HCT116 (cell line): Measurements from ENCODE around the gene CALML6. TPM values are rescaled to one million over a fixed set of nuclear protein-coding genes. Genes with fewer than 3 reads are reported as not detected.

ENCODE experiments used
- ATAC-seq: fragments of 200-7000 bp; cut with Tn5 transposase; 2 replicates; pipeline ENCODE4 v1.9.1; 2020; ENCODE audit warnings: mild to moderate bottlenecking, moderate library complexity
- BruUV-seq: library from RNA; stranded (reverse); fragments of 400-500 nt; replicated peaks from 2 replicates; lab custom pipeline; 2021; lab: Mats Ljungman, UMichigan
- CTCF ChIA-PET: fragments of 300-600 bp; sonication (Branson Sonifier 250); formaldehyde crosslinking; loops from one replicate; lab custom pipeline; 2021; ENCODE audit warnings: antibody characterized with exemption; lab: Charles Lee
- POLR2A ChIA-PET: fragments of 300-600, 350-600 bp; sonication (Branson Sonifier 250); formaldehyde crosslinking; loops from one replicate; lab custom pipeline; 2021; ENCODE audit warnings: antibody characterized with exemption; lab: Charles Lee
- RAD21 ChIA-PET, 2 experiments: fragments of 300-600 bp; sonication (Branson Sonifier 250); formaldehyde crosslinking; loops; one replicate each; lab custom pipeline; 2023; ENCODE audit warnings: low total read pairs in 2 of 2; ENCODE audit not compliant: uncharacterized antibody in 2 of 2, unreplicated experiment in 2 of 2, low non-redundant PET in 1 of 2; lab: Charles Lee
- DNase-seq: peaks from one replicate; pipeline ENCODE4 v3.0.0-alpha.2; 2010; ENCODE audit warnings: low read depth, low spot score
- H2AFZ ChIP-seq: fragments of 200-600 bp; shearing (Covaris generic), sonication (generic); 2 replicates; pipeline ENCODE4 v1.6.1; 2017; ENCODE audit warnings: low read depth, mixed run types, mixed read lengths, antibody characterized with exemption, low read length; ENCODE audit not compliant: poor library complexity, severe bottlenecking
- H3K27ac ChIP-seq: 2 replicates; pipeline ENCODE4 v1.5.1; 2012; ENCODE audit warnings: low read depth, low read length
- H3K27me3 ChIP-seq: fragments of 200-600 bp; sonication (generic); 2 replicates; pipeline ENCODE4 v1.6.1; 2016; ENCODE audit warnings: mixed run types, low read length, mixed read lengths; ENCODE audit not compliant: insufficient read depth
- H3K36me3 ChIP-seq, 2 experiments: fragments of 200-500 bp in 1 of 2; fragments of 200-600 bp in 1 of 2; sonication (Bioruptor generic) in 1 of 2; sonication (generic) in 1 of 2; 2 replicates each; pipeline versions ENCODE4 v1.5.1 to v1.6.1; 2014 to 2016; ENCODE audit warnings: low read length in 2 of 2, inconsistent platforms in 1 of 2, mixed read lengths in 1 of 2, mixed run types in 1 of 2; ENCODE audit not compliant: insufficient read depth in 2 of 2, control insufficient read depth in 1 of 2
- H3K4me1 ChIP-seq, 2 experiments: fragments of 200-600 bp in 1 of 2; sonication (generic) in 1 of 2; 2 replicates each; pipeline versions ENCODE4 v1.5.1 to v1.6.1; 2012 to 2017; ENCODE audit warnings: low read length in 2 of 2, inconsistent platforms in 1 of 2, mild to moderate bottlenecking in 1 of 2, mixed read lengths in 1 of 2, mixed run types in 1 of 2, moderate library complexity in 1 of 2; ENCODE audit not compliant: insufficient read depth in 2 of 2, control insufficient read depth in 1 of 2
- H3K4me2 ChIP-seq: fragments of 200-600 bp; sonication (generic); 2 replicates; pipeline ENCODE4 v1.6.1; 2017; ENCODE audit warnings: mixed run types, low read length, mixed read lengths
- H3K4me3 ChIP-seq, 2 experiments: fragments of 200-600 bp in 1 of 2; sonication (generic) in 1 of 2; replicated peaks in 1 of 2; 2 replicates each; pipeline ENCODE4 v1.5.1; 2011 to 2016; ENCODE audit warnings: low read length in 2 of 2, control low read depth in 1 of 2, low read depth in 1 of 2, mild to moderate bottlenecking in 1 of 2, mixed read lengths in 1 of 2, mixed run types in 1 of 2
- H3K79me2 ChIP-seq: fragments of 200-600 bp; sonication (generic); 2 replicates; pipeline ENCODE4 v1.6.1; 2017; ENCODE audit warnings: mild to moderate bottlenecking, mixed run types, low read length, moderate library complexity, mixed read lengths; ENCODE audit not compliant: insufficient read depth
- H3K9ac ChIP-seq: fragments of 200-600 bp; sonication (generic); 2 replicates; pipeline ENCODE4 v1.6.1; 2016; ENCODE audit warnings: low read length, mixed read lengths
- H3K9me2 ChIP-seq: fragments of 200-600 bp; sonication (generic), shearing (Covaris generic); 2 replicates; pipeline ENCODE4 v1.6.1; 2017; ENCODE audit warnings: mixed run types, mild to moderate bottlenecking, moderate library complexity; ENCODE audit not compliant: insufficient read depth
- H3K9me3 ChIP-seq, 2 experiments: fragments of 200-500 bp in 1 of 2; fragments of 200-600 bp in 1 of 2; sonication (Bioruptor generic) in 1 of 2; sonication (generic) in 1 of 2; 2 replicates each; pipeline ENCODE4 v1.6.1; 2014 to 2017; ENCODE audit warnings: low read length in 2 of 2, mixed read lengths in 2 of 2, inconsistent platforms in 1 of 2, low read depth in 1 of 2, mild to moderate bottlenecking in 1 of 2, mixed run types in 1 of 2, moderate library complexity in 1 of 2; ENCODE audit not compliant: control insufficient read depth in 1 of 2, insufficient read depth in 1 of 2
- H4K20me1 ChIP-seq: fragments of 200-600 bp; sonication (generic), shearing (Covaris generic); 2 replicates; pipeline ENCODE4 v1.6.1; 2017; ENCODE audit warnings: mixed run types, mild to moderate bottlenecking, moderate library complexity; ENCODE audit not compliant: insufficient read depth
- ATF3 ChIP-seq: IDR thresholded peaks from 2 replicates; pipeline ENCODE4 v1.6.1; 2012
- CBX3 ChIP-seq: IDR thresholded peaks from 2 replicates; pipeline ENCODE4 v1.6.1; 2012; ENCODE audit warnings: low read depth
- CEBPB ChIP-seq: IDR thresholded peaks from 2 replicates; pipeline ENCODE4 v1.6.1; 2012; ENCODE audit warnings: low read depth
- ELF1 ChIP-seq: IDR thresholded peaks from 2 replicates; pipeline ENCODE4 v1.6.1; 2012; ENCODE audit warnings: low read depth, borderline replicate concordance
- EZH2 ChIP-seq: fragments of 200-600 bp; sonication (generic); IDR thresholded peaks from 2 replicates; pipeline ENCODE4 v1.6.1; 2017; ENCODE audit warnings: antibody characterized with exemption, mixed run types
- JUND ChIP-seq: IDR thresholded peaks from 2 replicates; pipeline ENCODE4 v1.6.1; 2012
- MAX ChIP-seq: IDR thresholded peaks from 2 replicates; pipeline ENCODE4 v1.6.1; 2012
- POLR2A ChIP-seq: IDR thresholded peaks from 2 replicates; pipeline ENCODE4 v1.7.0; 2011; ENCODE audit warnings: borderline replicate concordance; ENCODE audit not compliant: insufficient read depth, insufficient read length; ENCODE audit errors: extremely low read depth
- POLR2AphosphoS5 ChIP-seq: IDR thresholded peaks from 2 replicates; pipeline ENCODE4 v1.6.1; 2011; ENCODE audit warnings: mild to moderate bottlenecking, low read depth, low read length, moderate library complexity
- RAD21 ChIP-seq: IDR thresholded peaks from 2 replicates; pipeline ENCODE4 v1.6.1; 2012; ENCODE audit warnings: low read depth, mild to moderate bottlenecking
- REST ChIP-seq: IDR thresholded peaks from 2 replicates; pipeline ENCODE4 v1.6.1; 2012; ENCODE audit warnings: low read depth
- SIN3A ChIP-seq: IDR thresholded peaks from 2 replicates; pipeline ENCODE4 v1.6.1; 2012; ENCODE audit warnings: low read depth
- SP1 ChIP-seq: IDR thresholded peaks from 2 replicates; pipeline ENCODE4 v1.6.1; 2012; ENCODE audit warnings: low read depth
- SRF ChIP-seq: IDR thresholded peaks from 2 replicates; pipeline ENCODE4 v1.6.1; 2012; ENCODE audit warnings: low read depth
- TCF7L2 ChIP-seq: IDR thresholded peaks from 2 replicates; pipeline ENCODE4 v1.7.0; 2011; ENCODE audit warnings: borderline replicate concordance, inconsistent platforms; ENCODE audit not compliant: insufficient read depth, insufficient read length; ENCODE audit errors: extremely low read depth
- YY1 ChIP-seq: IDR thresholded peaks from 2 replicates; pipeline ENCODE4 v1.6.1; 2011; ENCODE audit warnings: low read length, low read depth, moderate library complexity, mild to moderate bottlenecking; ENCODE audit not compliant: insufficient replicate concordance; ENCODE audit errors: extremely low read depth
- ZBTB33 ChIP-seq: IDR thresholded peaks from 2 replicates; pipeline ENCODE4 v1.6.1; 2011; ENCODE audit warnings: mild to moderate bottlenecking, low read length, moderate library complexity; ENCODE audit not compliant: insufficient replicate concordance; ENCODE audit errors: extremely low read depth
- intact Hi-C: fragments of 100-400 bp; cut with micrococcal nuclease; formaldehyde crosslinking; loops from 2 replicates; pipeline ENCODE4 v1.10.0; 2022
- total RNA-seq: library from RNA; stranded (reverse); gene quantifications from one replicate; pipeline ENCODE4 v1.2.1, GENCODE V29; 2021; ENCODE audit not compliant: unreplicated experiment

The CALML6 gene
- total RNA-seq, 1 experiment from 2014 or later: 2.3 TPM

- no peaks in the 10 kb centered on the region for H3K79me2 ChIP-seq
- intact Hi-C loops: no loop called here
- ChIA-PET CTCF (no interaction called here), RAD21 (no interaction called here)
- BruUV-seq: no TSS peak
- H3K4me2 ChIP-seq: no peak overlapping the region
- no peaks in the 10 kb centered on the region for H3K4me1 ChIP-seq
- H3K27me3 ChIP-seq: no peaks in the 10 kb centered on the region
- no peak for TF ChIP-seq ELF1
- TF ChIP-seq RAD21: no peak
- TF ChIP-seq CEBPB: no peak
- no peak for TF ChIP-seq SP1
- TF ChIP-seq SIN3A: no peak
- TF ChIP-seq TCF7L2: no peak
- no peak for TF ChIP-seq REST
- no peak for TF ChIP-seq SRF
- TF ChIP-seq ZBTB33: no peak
- TF ChIP-seq YY1: no peak
- no peak for TF ChIP-seq POLR2A
- TF ChIP-seq MAX: no peak
- TF ChIP-seq POLR2AphosphoS5: no peak
- no peak for TF ChIP-seq CBX3
- no peak for TF ChIP-seq EZH2
- no peak for TF ChIP-seq ATF3
- TF ChIP-seq JUND: no peak
- TF ChIP-seq, all 23 proteins: peak for 0
- POLR2A ChIA-PET: no interaction called here
- DNase-seq (no peak), ATAC-seq (no peak)
- Histone ChIP-seq H2AFZ (no peak overlapping the region), H4K20me1 (no peaks in the 10 kb centered on the region), H3K4me3 (no peak overlapping the region), H3K9me2 (no peaks in the 10 kb centered on the region), H3K27ac (no peak overlapping the region), H3K9ac (no peak overlapping the region), H3K36me3 (no peaks in the 10 kb centered on the region), H3K9me3 (no peaks in the 10 kb centered on the region)
Measured at GRCh38 chr1:1926346-1926811, 11.3 kb downstream of the CALML6 start.
